GM23338 (cell line): ENCODE measurements around the gene PPFIBP1. TPM values are rescaled to one million over a fixed set of nuclear protein-coding genes. Genes with fewer than 3 reads are reported as not detected.

ENCODE experiments used
- ATAC-seq: fragments of 200-7000 bp; cut with Tn5 transposase; 3 replicates; pipeline ENCODE4 v1.9.1; 2020
- DNase-seq: peaks from one replicate; pipeline ENCODE4 v3.0.0-alpha.2; 2015; ENCODE audit warnings: low spot score
- H2AFZ ChIP-seq: fragments of 200-600 bp; sonication (generic); 2 replicates; pipeline ENCODE4 v1.8.0; 2016; ENCODE audit warnings: antibody characterized with exemption, mild to moderate bottlenecking, moderate library complexity
- H3F3A ChIP-seq: fragments of 200-600 bp; sonication (generic); replicated peaks from 2 replicates; pipeline ENCODE4 v1.8.0; 2017; ENCODE audit warnings: antibody characterized with exemption, mixed run types, low read depth
- H3K27ac ChIP-seq: fragments of 200-600 bp; sonication (generic); 2 replicates; pipeline ENCODE4 v1.6.1; 2016; ENCODE audit warnings: low read depth
- H3K27me3 ChIP-seq: fragments of 200-600 bp; sonication (generic); 2 replicates; pipeline ENCODE4 v1.8.0; 2016; ENCODE audit warnings: mild to moderate bottlenecking, mixed run types, moderate library complexity; ENCODE audit not compliant: insufficient read depth
- H3K36me3 ChIP-seq: fragments of 200-600 bp; sonication (generic); 2 replicates; pipeline ENCODE4 v1.8.0; 2016; ENCODE audit warnings: mild to moderate bottlenecking; ENCODE audit not compliant: insufficient read depth
- H3K4me1 ChIP-seq: fragments of 200-600 bp; sonication (generic); 2 replicates; pipeline ENCODE4 v1.8.0; 2016; ENCODE audit warnings: mild to moderate bottlenecking, moderate library complexity; ENCODE audit not compliant: insufficient read depth
- H3K4me2 ChIP-seq: fragments of 200-600 bp; sonication (generic); 2 replicates; pipeline ENCODE4 v1.7.1; 2017; ENCODE audit warnings: mixed run types
- H3K4me3 ChIP-seq: fragments of 200-600 bp; sonication (generic); 2 replicates; pipeline ENCODE4 v1.6.1; 2016; ENCODE audit warnings: mixed run types
- H3K79me2 ChIP-seq: fragments of 200-600 bp; sonication (generic); replicated peaks from 2 replicates; pipeline ENCODE4 v1.8.0; 2017; ENCODE audit warnings: mild to moderate bottlenecking; ENCODE audit not compliant: insufficient read depth
- H3K9me2 ChIP-seq: fragments of 200-600 bp; sonication (generic); 2 replicates; pipeline ENCODE4 v1.8.0; 2017; ENCODE audit not compliant: insufficient read depth
- H4K20me1 ChIP-seq: fragments of 200-600 bp; sonication (generic); replicated peaks from 2 replicates; pipeline ENCODE4 v1.8.0; 2017; ENCODE audit warnings: mild to moderate bottlenecking; ENCODE audit not compliant: insufficient read depth
- H3K27ac Mint-ChIP-seq: 2 replicates; pipeline ENCODE4 v1.8.0; 2020; ENCODE audit warnings: inconsistent platforms, mild to moderate bottlenecking, moderate library complexity, mixed read lengths
- H3K27me3 Mint-ChIP-seq: 3 replicates; pipeline ENCODE4 v1.8.0; 2022; ENCODE audit warnings: low read depth, mild to moderate bottlenecking, moderate library complexity, mixed read lengths, inconsistent platforms; ENCODE audit not compliant: insufficient read depth, poor library complexity
- H3K36me3 Mint-ChIP-seq: 3 replicates; pipeline ENCODE4 v1.8.0; 2021; ENCODE audit warnings: low read depth, mild to moderate bottlenecking, inconsistent platforms, moderate library complexity, mixed read lengths
- H3K4me1 Mint-ChIP-seq: 3 replicates; pipeline ENCODE4 v1.8.0; 2020; ENCODE audit warnings: mild to moderate bottlenecking, inconsistent platforms, mixed read lengths
- H3K4me3 Mint-ChIP-seq: 3 replicates; pipeline ENCODE4 v1.8.0; 2021; ENCODE audit warnings: moderate library complexity, mild to moderate bottlenecking, inconsistent platforms, mixed read lengths
- H3K9me3 Mint-ChIP-seq: 3 replicates; pipeline ENCODE4 v1.8.0; 2020; ENCODE audit warnings: moderate library complexity, mild to moderate bottlenecking, inconsistent platforms, mixed read lengths
- CREB1 ChIP-seq: fragments of 250-450 bp; sonication (Bioruptor Pico); IDR thresholded peaks from 2 replicates; pipeline ENCODE4 v1.5.0; 2020; ENCODE audit warnings: low read depth, mild to moderate bottlenecking, moderate library complexity
- CTCF ChIP-seq, 2 experiments: fragments of 200-600 bp in 1 of 2; sonication (generic) in 1 of 2; conservative IDR thresholded peaks; 2 replicates each; pipeline versions ENCODE4 v1.5.1 to v1.6.1; 2016 to 2017; ENCODE audit warnings: antibody characterized with exemption in 2 of 2, low read depth in 2 of 2, mild to moderate bottlenecking in 2 of 2, moderate library complexity in 1 of 2
- EZH2 ChIP-seq: fragments of 200-600 bp; sonication (generic); IDR thresholded peaks from one replicate; pipeline ENCODE4 v1.8.0; 2017; ENCODE audit warnings: antibody characterized with exemption, mild to moderate bottlenecking, low read depth; ENCODE audit not compliant: unreplicated experiment
- EZH2phosphoT487 ChIP-seq: fragments of 200-600 bp; sonication (generic); IDR thresholded peaks from one replicate; pipeline ENCODE4 v1.8.1; 2018; ENCODE audit warnings: antibody characterized with exemption; ENCODE audit not compliant: unreplicated experiment
- JUNB ChIP-seq: IDR thresholded peaks from one replicate; pipeline ENCODE4 v1.6.1; 2016; ENCODE audit warnings: antibody characterized with exemption; ENCODE audit not compliant: unreplicated experiment
- NANOG ChIP-seq: IDR thresholded peaks from 2 replicates; pipeline ENCODE4 v1.6.1; 2016; ENCODE audit warnings: antibody characterized with exemption, borderline replicate concordance
- POLR2AphosphoS5 ChIP-seq: IDR thresholded peaks from 2 replicates; pipeline ENCODE4 v1.6.1; 2016; ENCODE audit warnings: antibody characterized with exemption, low read depth
- REST ChIP-seq: IDR thresholded peaks from one replicate; pipeline ENCODE4 v1.6.1; 2018; ENCODE audit warnings: antibody characterized with exemption; ENCODE audit not compliant: unreplicated experiment
- ZNF114 ChIP-seq: fragments of 250-450 bp; sonication (Bioruptor Pico); IDR thresholded peaks from 2 replicates; pipeline ENCODE4 v1.5.0; 2020; ENCODE audit warnings: mild to moderate bottlenecking, moderate library complexity
- polyA plus RNA-seq: library from polyadenylated mRNA; unstranded; fragments of >200 nt; fragmentation: Nextera tagmentation; extraction: Ambion mirVana; gene quantifications from 2 replicates; pipeline ENCODE4 v1.2.1, GENCODE V29; 2016
- total RNA-seq: library from RNA; depleted of rRNA; stranded (reverse); fragments of >200 nt; shearing (Covaris generic); gene quantifications from 2 replicates; pipeline ENCODE4 v1.2.3, GENCODE V29; 2014

Gene PPFIBP1
- total and polyA plus RNA-seq, 2 experiments from 2014 or later = 33.2 to 41.9 TPM

GRCh38 chr12:27486961-27487360 lies 37.0 kb upstream of the PPFIBP1 start (continued):
- TF ChIP-seq REST (no peak), NANOG (no peak), EZH2phosphoT487 (no peak), POLR2AphosphoS5 (no peak), CREB1 (no peak), EZH2 (no peak)

- Histone ChIP-seq H3K27ac (no peak overlapping the region), H3K4me3 (no peak overlapping the region), H3K79me2 (no peaks in the 10 kb centered on the region), H3K4me1 (no peaks in the 10 kb centered on the region), H3K9me2 (no peaks in the 10 kb centered on the region), H2AFZ (no peak overlapping the region), H3K4me2 (no peak overlapping the region), H4K20me1 (no peaks in the 10 kb centered on the region), H3F3A (no peaks in the 10 kb centered on the region), H3K27me3 (no peaks in the 10 kb centered on the region), H3K36me3 (no peaks in the 10 kb centered on the region)
- Mint-ChIP-seq H3K4me1 (no peaks in the 10 kb centered on the region), H3K27me3 (no peaks in the 10 kb centered on the region), H3K9me3 (no peaks in the 10 kb centered on the region), H3K27ac (no peak overlapping the region), H3K4me3 (no peak overlapping the region), H3K36me3 (no peaks in the 10 kb centered on the region)
- ATAC-seq (no peak), DNase-seq (no peak)
- TF ChIP-seq JUNB (no peak), CTCF (conservative IDR thresholded peaks at IDR 0.05; ENCODE audit: low read depth in 2 of 2) (peak in 1 of 2 experiments; percentile 42; a peak in 2 of 4 replicates)
Observed at GRCh38 chr12:27488479-27488878, 35.5 kb upstream of the PPFIBP1 start.

- Histone ChIP-seq H3K27me3 (no peaks in the 10 kb centered on the region), H3K27ac (no peak overlapping the region), H4K20me1 (no peaks in the 10 kb centered on the region), H2AFZ (no peak overlapping the region), H3K36me3 (no peaks in the 10 kb centered on the region), H3K4me3 (no peak overlapping the region), H3K4me2 (no peak overlapping the region), H3K9me2 (no peaks in the 10 kb centered on the region), H3K4me1 (no peaks in the 10 kb centered on the region), H3F3A (no peaks in the 10 kb centered on the region), H3K79me2 (no peaks in the 10 kb centered on the region)
- DNase-seq (no peak), ATAC-seq (no peak)
- no peak overlapping the region for H3K4me3 Mint-ChIP-seq
- no peak for TF ChIP-seq ZNF114 (CRISPR knock-in tag)
- no peak for TF ChIP-seq EZH2
- no peak for TF ChIP-seq NANOG
- no peak for TF ChIP-seq POLR2AphosphoS5
- H3K27me3 Mint-ChIP-seq = no peaks in the 10 kb centered on the region
- no peaks in the 10 kb centered on the region for H3K9me3 Mint-ChIP-seq
- H3K36me3 Mint-ChIP-seq = no peaks in the 10 kb centered on the region
- H3K4me1 Mint-ChIP-seq = no peaks in the 10 kb centered on the region
- no peak overlapping the region for H3K27ac Mint-ChIP-seq
Observed at GRCh38 chr12:27491226-27491625, 32.8 kb upstream of the PPFIBP1 start.
